ENCODE data around the gene STAT6. TPM values are rescaled to one million over a fixed set of nuclear protein-coding genes. Genes with fewer than 3 reads are reported as not detected.

The STAT6 gene, protein sequence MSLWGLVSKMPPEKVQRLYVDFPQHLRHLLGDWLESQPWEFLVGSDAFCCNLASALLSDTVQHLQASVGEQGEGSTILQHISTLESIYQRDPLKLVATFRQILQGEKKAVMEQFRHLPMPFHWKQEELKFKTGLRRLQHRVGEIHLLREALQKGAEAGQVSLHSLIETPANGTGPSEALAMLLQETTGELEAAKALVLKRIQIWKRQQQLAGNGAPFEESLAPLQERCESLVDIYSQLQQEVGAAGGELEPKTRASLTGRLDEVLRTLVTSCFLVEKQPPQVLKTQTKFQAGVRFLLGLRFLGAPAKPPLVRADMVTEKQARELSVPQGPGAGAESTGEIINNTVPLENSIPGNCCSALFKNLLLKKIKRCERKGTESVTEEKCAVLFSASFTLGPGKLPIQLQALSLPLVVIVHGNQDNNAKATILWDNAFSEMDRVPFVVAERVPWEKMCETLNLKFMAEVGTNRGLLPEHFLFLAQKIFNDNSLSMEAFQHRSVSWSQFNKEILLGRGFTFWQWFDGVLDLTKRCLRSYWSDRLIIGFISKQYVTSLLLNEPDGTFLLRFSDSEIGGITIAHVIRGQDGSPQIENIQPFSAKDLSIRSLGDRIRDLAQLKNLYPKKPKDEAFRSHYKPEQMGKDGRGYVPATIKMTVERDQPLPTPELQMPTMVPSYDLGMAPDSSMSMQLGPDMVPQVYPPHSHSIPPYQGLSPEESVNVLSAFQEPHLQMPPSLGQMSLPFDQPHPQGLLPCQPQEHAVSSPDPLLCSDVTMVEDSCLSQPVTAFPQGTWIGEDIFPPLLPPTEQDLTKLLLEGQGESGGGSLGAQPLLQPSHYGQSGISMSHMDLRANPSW
- total RNA-seq (2021): 112 and 122 TPM in 2 replicates
- percentile 62 among the genes with signal in this experiment for Bru-seq, nascent RNA
- percentile 70 among the genes with signal in this experiment for BruChase-seq, experiment 1, labeled RNA remaining after a 2-hour chase
- percentile 84 among the genes with signal in this experiment for BruChase-seq, experiment 2, labeled RNA remaining after a 6-hour chase
- long read RNA-seq, full-length matches to known transcripts: 15 of 78 reads
- long read RNA-seq, partial matches to known transcripts: 26 of 78 reads
- long read RNA-seq, other reads (novel, unspliced or antisense): 37 of 78 reads

DNA sequence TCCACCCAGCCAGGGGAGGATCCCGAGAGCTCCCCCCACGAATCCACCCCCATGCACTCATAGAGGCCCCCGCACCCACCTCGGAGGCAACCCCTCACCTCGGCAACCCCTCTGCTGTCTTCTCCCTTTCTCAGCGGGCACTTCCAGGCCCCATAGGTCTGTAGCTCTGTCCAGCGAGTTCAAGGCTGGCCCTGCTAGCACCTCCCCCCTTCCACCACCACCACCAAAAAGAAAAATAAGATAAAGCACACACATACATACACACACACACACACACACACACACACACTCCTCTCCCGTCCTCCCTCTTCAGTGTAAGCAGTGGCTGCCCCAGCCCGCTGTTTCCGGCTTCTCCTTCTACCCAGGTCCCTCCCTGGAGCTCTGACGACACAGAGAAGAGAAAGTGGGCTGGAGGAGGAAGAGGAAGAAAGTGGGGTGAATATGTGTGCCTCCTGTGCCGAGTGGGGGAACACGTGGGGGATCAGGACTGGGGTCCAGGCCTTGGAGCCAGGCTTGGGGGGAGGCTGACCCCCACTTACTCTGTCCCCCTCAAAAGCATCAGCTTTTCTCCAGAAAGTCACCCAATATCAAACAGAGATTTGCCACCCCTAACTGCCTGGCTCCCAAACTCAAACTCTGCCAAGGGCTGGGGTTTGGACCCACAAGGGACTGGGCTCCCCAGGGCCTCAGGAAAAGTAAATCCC, at the start of gene STAT6:
Gene STAT6, minus strand, starts transcription at position 332 of the 704 bp plus-strand sequence. CDS start 3,084 bp downstream, outside the sequence.
- Histone ChIP-seq H3K4me2 (peak within 1 kb of the TSS; percentile 91), H3K4me3 (peak within 1 kb of the TSS; percentile 81), H3K27ac (peak within 1 kb of the TSS; percentile 87), H4K20me1 (ENCODE audit: insufficient read depth) (no peaks in the 10 kb centered on the region), H3K9me2 (ENCODE audit: insufficient read depth) (no peaks in the 10 kb centered on the region), H3K4me1 (replicated peaks; ENCODE audit: insufficient read depth) (peaks cover 25% of the 10 kb centered on the region), H3F3A (ENCODE audit: insufficient read depth, low read depth) (peaks cover 22% of the 10 kb centered on the region), H3K79me2 (ENCODE audit: low read depth) (peaks cover 21% of the 10 kb centered on the region), H2AFZ (peak within 1 kb of the TSS; percentile 78), H3K27me3 (ENCODE audit: insufficient read depth, low read depth) (no peaks in the 10 kb centered on the region), H3K9me3 (ENCODE audit: insufficient read depth, low read depth) (no peaks in the 10 kb centered on the region), H3K36me3 (ENCODE audit: low read depth) (0 out of 2 replicates have a peak, but pooled peaks cover 8% of the 10 kb centered on the region)
- ChIA-PET POLR2A (ENCODE audit: unreplicated experiment) (interaction anchor here (0.6 to 2.5 kb wide), 8 partner anchors 9 to 132 kb away, joined by 3 to 28 read pairs (median 11); partner anchors contain the start of genes LRP1, NAB2 and SHMT2), CTCF (interaction anchor here (0.5 to 2.5 kb wide), 18 partner anchors 10 to 993 kb away, joined by 3 to 25 read pairs (median 4); partner anchors contain the start of genes NEMP1 and ZC3H10)
- BruUV-seq (replicated peaks): no TSS peak
- intact Hi-C loops (cut with micrococcal nuclease; ENCODE audit: unreplicated experiment): loop anchor here (1.0 to 5.0 kb wide), 3 partner anchors 23 to 354 kb away; no protein-coding TSS in a partner anchor
- peak; percentile 59 to 75 for DNase-seq
- TF ChIP-seq CTCF (conservative IDR thresholded peaks at IDR 0.05): no peak; the same call in 1 of the 2 replicates
- no peak for TF ChIP-seq EZH2 (IDR thresholded peaks at IDR 0.05; ENCODE audit: low read depth)

DNA sequence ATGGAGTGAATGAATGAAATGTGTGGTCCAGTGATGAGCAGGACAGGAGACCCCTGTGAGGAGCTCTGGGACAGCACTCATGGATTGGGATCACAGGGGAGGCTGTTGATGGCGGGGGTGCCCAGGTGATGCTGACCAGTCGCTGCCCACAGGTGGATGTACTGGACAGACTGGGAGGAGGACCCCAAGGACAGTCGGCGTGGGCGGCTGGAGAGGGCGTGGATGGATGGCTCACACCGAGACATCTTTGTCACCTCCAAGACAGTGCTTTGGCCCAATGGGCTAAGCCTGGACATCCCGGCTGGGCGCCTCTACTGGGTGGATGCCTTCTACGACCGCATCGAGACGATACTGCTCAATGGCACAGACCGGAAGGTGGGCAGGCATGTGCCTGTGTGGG, 49.6 kb upstream of the STAT6 start:
- H3K27me3 ChIP-seq (ENCODE audit: insufficient read depth, low read depth): no peaks in the 10 kb centered on the region
- H3K4me3 ChIP-seq: no peak overlapping the region
- no peaks in the 10 kb centered on the region for H3K9me2 ChIP-seq (ENCODE audit: insufficient read depth)
- intact Hi-C loops (cut with micrococcal nuclease; ENCODE audit: unreplicated experiment): no loop called here
- H2AFZ ChIP-seq: no peak overlapping the region
- no peak for DNase-seq
- no TSS peak for BruUV-seq (replicated peaks)
- H4K20me1 ChIP-seq (ENCODE audit: insufficient read depth): no peaks in the 10 kb centered on the region
- CTCF ChIA-PET: no interaction called here
- H3K4me1 ChIP-seq (replicated peaks; ENCODE audit: insufficient read depth): peaks cover 8% of the 10 kb centered on the region; the same call in 1 of the 2 replicates
- no peak overlapping the region for H3K27ac ChIP-seq
- no peaks in the 10 kb centered on the region for H3K79me2 ChIP-seq (ENCODE audit: low read depth)
- H3K4me2 ChIP-seq: no peak overlapping the region
- H3F3A ChIP-seq (ENCODE audit: insufficient read depth, low read depth): peaks cover 8% of the 10 kb centered on the region; the same call in 1 of the 2 replicates
- H3K9me3 ChIP-seq (ENCODE audit: insufficient read depth, low read depth): no peaks in the 10 kb centered on the region
- no peak for TF ChIP-seq EZH2 (IDR thresholded peaks at IDR 0.05; ENCODE audit: low read depth)
- TF ChIP-seq CTCF (conservative IDR thresholded peaks at IDR 0.05): no peak
- no peaks in the 10 kb centered on the region for H3K36me3 ChIP-seq (ENCODE audit: low read depth)
- POLR2A ChIA-PET (ENCODE audit: unreplicated experiment): no interaction called here
